Neural cell (in vitro differentiated cells): ENCODE measurements around the gene MYO1F. TPM values are rescaled to one million over a fixed set of nuclear protein-coding genes. Genes with fewer than 3 reads are reported as not detected.

Experiments used
- H2AFZ ChIP-seq: fragments of 200-600, 300-800 bp; sonication (generic), shearing (Covaris generic); 2 replicates; pipeline ENCODE4 v1.6.0; 2014; ENCODE audit warnings: low read depth, mild to moderate bottlenecking, antibody characterized with exemption, low read length, moderate library complexity
- H3F3A ChIP-seq: fragments of 200-600 bp; shearing (Covaris generic); 2 replicates; pipeline ENCODE4 v1.6.1; 2016; ENCODE audit warnings: mild to moderate bottlenecking, moderate library complexity, mixed read lengths, antibody characterized with exemption, low read length; ENCODE audit not compliant: insufficient read depth, poor library complexity, severe bottlenecking
- H3K27ac ChIP-seq: fragments of 200-600, 300-800 bp; sonication (generic), shearing (Covaris generic); 2 replicates; pipeline ENCODE4 v1.5.1; 2014; ENCODE audit warnings: mild to moderate bottlenecking, low read length, moderate library complexity
- H3K27me3 ChIP-seq: fragments of 300-800, 200-600 bp; sonication (generic), shearing (Covaris generic); 2 replicates; pipeline ENCODE4 v1.6.0; 2014; ENCODE audit warnings: mild to moderate bottlenecking, low read depth, low read length, moderate library complexity; ENCODE audit not compliant: insufficient read depth
- H3K36me3 ChIP-seq: fragments of 300-800, 200-600 bp; sonication (generic), shearing (Covaris generic); 2 replicates; pipeline ENCODE4 v1.5.1; 2014; ENCODE audit warnings: mild to moderate bottlenecking, antibody characterized with exemption, low read length, moderate library complexity; ENCODE audit not compliant: insufficient read depth
- H3K4me2 ChIP-seq: fragments of 300-800, 200-600 bp; sonication (generic), shearing (Covaris generic); 2 replicates; pipeline ENCODE4 v1.6.0; 2014; ENCODE audit warnings: mild to moderate bottlenecking, low read length
- H3K4me3 ChIP-seq: fragments of 300-800, 200-600 bp; sonication (generic), shearing (Covaris generic); 2 replicates; pipeline ENCODE4 v1.5.1; 2014; ENCODE audit warnings: mild to moderate bottlenecking, low read length, moderate library complexity
- H3K79me2 ChIP-seq: fragments of 200-600 bp; shearing (Covaris generic); replicated peaks from 2 replicates; pipeline ENCODE4 v1.6.0; 2014; ENCODE audit warnings: mild to moderate bottlenecking, low read length, moderate library complexity; ENCODE audit not compliant: insufficient read depth
- H3K9ac ChIP-seq: fragments of 300-800, 200-600 bp; sonication (generic), shearing (Covaris generic); 2 replicates; pipeline ENCODE4 v1.6.1; 2016; ENCODE audit warnings: mild to moderate bottlenecking, low read length, mixed read lengths
- H3K9me2 ChIP-seq: fragments of 200-600 bp; shearing (Covaris generic); 2 replicates; pipeline ENCODE4 v1.6.1; 2016; ENCODE audit warnings: mild to moderate bottlenecking, low read length, mixed read lengths; ENCODE audit not compliant: insufficient read depth
- H3K9me3 ChIP-seq: fragments of 200-600, 300-800 bp; sonication (generic), shearing (Covaris generic); 2 replicates; pipeline ENCODE4 v1.6.1; 2016; ENCODE audit warnings: mild to moderate bottlenecking, mixed run types, low read length, moderate library complexity, mixed read lengths
- H4K20me1 ChIP-seq: fragments of 200-600 bp; shearing (Covaris generic); 2 replicates; pipeline ENCODE4 v1.6.1; 2016; ENCODE audit warnings: mild to moderate bottlenecking, mixed run types; ENCODE audit not compliant: insufficient read depth
- CTCF ChIP-seq: fragments of 450-650 bp; IDR thresholded peaks from 2 replicates; pipeline ENCODE4 v1.5.1; 2014; ENCODE audit warnings: antibody characterized with exemption, mild to moderate bottlenecking, moderate library complexity; ENCODE audit not compliant: poor library complexity, severe bottlenecking
- EP300 ChIP-seq: fragments of 450-650 bp; conservative IDR thresholded peaks from 2 replicates; pipeline ENCODE4 v1.6.1; 2014; ENCODE audit warnings: antibody characterized with exemption, mild to moderate bottlenecking, moderate library complexity; ENCODE audit not compliant: poor library complexity, severe bottlenecking
- EZH2 ChIP-seq: fragments of 200-600, 300-800 bp; shearing (Covaris generic), sonication (generic); IDR thresholded peaks from 2 replicates; pipeline ENCODE4 v1.6.1; 2014; ENCODE audit warnings: antibody characterized with exemption, low read length, borderline replicate concordance, mild to moderate bottlenecking; ENCODE audit not compliant: insufficient read depth, poor library complexity, severe bottlenecking
- MXI1 ChIP-seq: fragments of 450-650 bp; conservative IDR thresholded peaks from 2 replicates; pipeline ENCODE4 v1.6.1; 2014; ENCODE audit warnings: antibody characterized with exemption, mild to moderate bottlenecking; ENCODE audit not compliant: poor library complexity, severe bottlenecking
- POLR2AphosphoS5 ChIP-seq: IDR thresholded peaks from 2 replicates; pipeline ENCODE4 v1.6.1; 2012
- RAD21 ChIP-seq: fragments of 450-650 bp; conservative IDR thresholded peaks from 2 replicates; pipeline ENCODE4 v1.6.1; 2014; ENCODE audit warnings: antibody characterized with exemption, mild to moderate bottlenecking, moderate library complexity
- REST ChIP-seq: IDR thresholded peaks from 2 replicates; pipeline ENCODE4 v1.6.1; 2012; ENCODE audit warnings: borderline replicate concordance
- SMC3 ChIP-seq: fragments of 450-650 bp; conservative IDR thresholded peaks from 2 replicates; pipeline ENCODE4 v1.6.1; 2014; ENCODE audit warnings: antibody characterized with exemption, mild to moderate bottlenecking, moderate library complexity; ENCODE audit not compliant: poor library complexity
- TAF1 ChIP-seq: IDR thresholded peaks from 2 replicates; pipeline ENCODE4 v1.6.1; 2012; ENCODE audit warnings: low read depth
- polyA plus RNA-seq: library from polyadenylated mRNA; depleted of rRNA; stranded (reverse); fragments of >200 nt; gene quantifications from 2 replicates; pipeline ENCODE4 v1.2.3, GENCODE V29; 2014

MYO1F gene
- polyA plus RNA-seq, 1 donor from 2014 or later, result 0.40 TPM

GRCh38 chr19:8494158-8494557 is 83.1 kb downstream of the MYO1F start:
- no peaks in the 10 kb centered on the region for H3K27me3 ChIP-seq
- no peak for TF ChIP-seq CTCF
- TF ChIP-seq SMC3, result no peak
- TF ChIP-seq TAF1, result no peak
- TF ChIP-seq EZH2, result no peak
- no peak for TF ChIP-seq POLR2AphosphoS5
- no peak for TF ChIP-seq REST
- TF ChIP-seq MXI1, result no peak
- TF ChIP-seq RAD21, result no peak
- no peak for TF ChIP-seq EP300
- no peak overlapping the region for H3K9ac ChIP-seq
- no peaks in the 10 kb centered on the region for H4K20me1 ChIP-seq
- no peaks in the 10 kb centered on the region for H3K9me2 ChIP-seq
- H3K79me2 ChIP-seq, result no peaks in the 10 kb centered on the region
- H3K9me3 ChIP-seq, result no peaks in the 10 kb centered on the region
- H3K36me3 ChIP-seq, result no peaks in the 10 kb centered on the region
- H3K4me2 ChIP-seq, result no peak overlapping the region
- H3K27ac ChIP-seq, result no peak overlapping the region
- H3K4me3 ChIP-seq, result no peak overlapping the region
- no peak overlapping the region for H2AFZ ChIP-seq
- no peaks in the 10 kb centered on the region for H3F3A ChIP-seq

GRCh38 chr19:8491574-8491973 is 85.7 kb downstream of the MYO1F start:
- Histone ChIP-seq H3K4me2 (no peak overlapping the region), H3K79me2 (no peaks in the 10 kb centered on the region), H3K27ac (no peak overlapping the region), H3K9me3 (no peaks in the 10 kb centered on the region), H3F3A (no peaks in the 10 kb centered on the region), H2AFZ (no peak overlapping the region), H3K9ac (no peak overlapping the region), H4K20me1 (no peaks in the 10 kb centered on the region), H3K36me3 (peaks cover 4% of the 10 kb centered on the region), H3K4me3 (no peak overlapping the region), H3K27me3 (no peaks in the 10 kb centered on the region), H3K9me2 (no peaks in the 10 kb centered on the region)
- no peak for TF ChIP-seq EZH2
- TF ChIP-seq SMC3, result no peak
- TF ChIP-seq EP300, result no peak
- no peak for TF ChIP-seq MXI1
- no peak for TF ChIP-seq POLR2AphosphoS5
- no peak for TF ChIP-seq CTCF
- no peak for TF ChIP-seq REST
- TF ChIP-seq RAD21, result no peak
- TF ChIP-seq TAF1, result no peak
